Omental fat pad (tissue), 4 donors: ENCODE results near the gene RCSD1. TPM values are rescaled to one million over a fixed set of nuclear protein-coding genes. Genes with fewer than 3 reads are reported as not detected.
A peak's percentile ranks its signal among the peaks of the same experiment; 100 is the strongest.

Experiments used
- ATAC-seq: fragments of 150-250 bp; one replicate; pipeline ENCODE4 v1.9.1; 2016; ENCODE audit warnings: mild to moderate bottlenecking, moderate library complexity; ENCODE audit not compliant: low FRiP score
- DNase-seq: peaks from one replicate; pipeline ENCODE4 v3.0.0-alpha.2; 2019; ENCODE audit warnings: low spot score
- total RNA-seq, 4 donors: library from RNA; depleted of rRNA; stranded (reverse); fragments of >200 nt; gene quantifications; one replicate each; pipeline ENCODE4 v1.1.0, GENCODE V29; 2016
- TF ChIP-seq, protein P1 (sequence below), 3 donors: fragments of 450-650 bp; IDR thresholded peaks; one replicate each; pipeline ENCODE4 v1.5.1; 2016 to 2017; ENCODE audit warnings: antibody characterized with exemption in 3 of 3, mild to moderate bottlenecking in 3 of 3, moderate library complexity in 2 of 3

The RCSD1 gene
- total RNA-seq, 4 donors from 2014 or later, result 11.3 to 37.5 (median 16.2) TPM

DNA sequence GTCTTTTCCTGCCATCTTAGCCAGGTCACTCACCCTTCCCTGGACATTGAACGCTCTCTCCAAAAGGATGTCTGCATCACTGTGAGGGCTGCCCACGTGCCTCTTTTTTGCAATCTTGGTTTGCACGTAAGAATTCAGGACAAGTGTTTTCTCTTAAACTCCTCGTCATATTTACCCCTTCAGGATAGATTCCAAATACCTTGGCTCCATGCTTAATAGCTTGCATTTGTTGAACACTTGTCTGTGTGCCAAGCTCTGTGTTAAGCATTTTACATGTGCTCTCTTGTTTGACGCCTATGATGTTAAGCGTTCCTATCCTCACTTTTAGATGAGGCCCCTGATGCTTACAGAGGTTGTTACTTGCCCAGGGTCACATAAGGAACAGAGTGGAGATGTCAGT is 29.8 kb downstream of the RCSD1 start:
- DNase-seq (no peak), ATAC-seq (no peak)

DNA sequence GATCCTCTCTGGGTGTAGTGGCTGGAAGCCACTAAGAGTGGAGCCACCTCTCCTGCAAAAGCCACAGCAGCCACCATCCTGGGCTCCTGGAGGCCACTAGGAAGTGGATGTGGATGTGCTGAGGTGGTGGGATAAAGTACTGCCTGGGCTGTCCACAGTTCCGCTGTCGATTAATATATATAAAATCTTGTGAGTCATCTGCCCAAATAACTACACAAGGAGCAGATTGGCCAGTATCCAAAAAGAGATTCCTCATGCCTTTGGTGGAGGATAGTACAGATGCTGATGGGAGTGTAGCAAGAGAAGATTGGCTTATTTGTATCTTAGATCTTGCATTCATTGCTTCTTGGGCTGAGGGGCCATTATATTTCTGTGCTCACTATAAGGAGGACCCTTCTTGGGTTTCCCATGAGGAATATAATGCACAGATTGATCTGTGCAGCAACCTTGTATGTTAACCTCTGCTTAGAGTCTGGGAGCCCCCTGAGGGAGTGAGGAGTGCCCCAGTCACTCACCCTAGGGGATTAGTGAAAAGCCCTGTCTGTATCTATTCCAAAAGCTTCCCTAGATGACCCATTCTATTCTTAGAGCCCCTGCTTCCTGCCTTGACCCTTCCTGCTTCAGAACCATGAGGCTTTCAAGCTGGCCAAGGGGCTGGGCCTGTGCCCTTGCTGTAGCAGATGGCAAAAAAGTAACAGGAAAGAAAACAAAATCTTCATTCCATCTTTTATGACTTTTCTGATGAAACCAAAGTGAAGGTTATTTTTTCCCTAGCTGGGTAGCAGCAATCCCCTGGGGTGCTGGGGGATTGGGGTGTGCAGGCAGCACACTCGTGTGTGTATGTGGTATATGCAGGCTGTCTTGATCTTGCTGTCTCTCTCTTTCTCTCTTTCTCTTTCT is 31.7 kb downstream of the RCSD1 start:
- TF ChIP-seq, protein P1, sequence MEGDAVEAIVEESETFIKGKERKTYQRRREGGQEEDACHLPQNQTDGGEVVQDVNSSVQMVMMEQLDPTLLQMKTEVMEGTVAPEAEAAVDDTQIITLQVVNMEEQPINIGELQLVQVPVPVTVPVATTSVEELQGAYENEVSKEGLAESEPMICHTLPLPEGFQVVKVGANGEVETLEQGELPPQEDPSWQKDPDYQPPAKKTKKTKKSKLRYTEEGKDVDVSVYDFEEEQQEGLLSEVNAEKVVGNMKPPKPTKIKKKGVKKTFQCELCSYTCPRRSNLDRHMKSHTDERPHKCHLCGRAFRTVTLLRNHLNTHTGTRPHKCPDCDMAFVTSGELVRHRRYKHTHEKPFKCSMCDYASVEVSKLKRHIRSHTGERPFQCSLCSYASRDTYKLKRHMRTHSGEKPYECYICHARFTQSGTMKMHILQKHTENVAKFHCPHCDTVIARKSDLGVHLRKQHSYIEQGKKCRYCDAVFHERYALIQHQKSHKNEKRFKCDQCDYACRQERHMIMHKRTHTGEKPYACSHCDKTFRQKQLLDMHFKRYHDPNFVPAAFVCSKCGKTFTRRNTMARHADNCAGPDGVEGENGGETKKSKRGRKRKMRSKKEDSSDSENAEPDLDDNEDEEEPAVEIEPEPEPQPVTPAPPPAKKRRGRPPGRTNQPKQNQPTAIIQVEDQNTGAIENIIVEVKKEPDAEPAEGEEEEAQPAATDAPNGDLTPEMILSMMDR (IDR thresholded peaks at IDR 0.05), result no peak
- ATAC-seq (peak; percentile 42), DNase-seq (no peak)

More for the DNA sequence above, 29.8 kb downstream of the RCSD1 start:
- TF ChIP-seq, protein P1 (IDR thresholded peaks at IDR 0.05), result no peak

DNA sequence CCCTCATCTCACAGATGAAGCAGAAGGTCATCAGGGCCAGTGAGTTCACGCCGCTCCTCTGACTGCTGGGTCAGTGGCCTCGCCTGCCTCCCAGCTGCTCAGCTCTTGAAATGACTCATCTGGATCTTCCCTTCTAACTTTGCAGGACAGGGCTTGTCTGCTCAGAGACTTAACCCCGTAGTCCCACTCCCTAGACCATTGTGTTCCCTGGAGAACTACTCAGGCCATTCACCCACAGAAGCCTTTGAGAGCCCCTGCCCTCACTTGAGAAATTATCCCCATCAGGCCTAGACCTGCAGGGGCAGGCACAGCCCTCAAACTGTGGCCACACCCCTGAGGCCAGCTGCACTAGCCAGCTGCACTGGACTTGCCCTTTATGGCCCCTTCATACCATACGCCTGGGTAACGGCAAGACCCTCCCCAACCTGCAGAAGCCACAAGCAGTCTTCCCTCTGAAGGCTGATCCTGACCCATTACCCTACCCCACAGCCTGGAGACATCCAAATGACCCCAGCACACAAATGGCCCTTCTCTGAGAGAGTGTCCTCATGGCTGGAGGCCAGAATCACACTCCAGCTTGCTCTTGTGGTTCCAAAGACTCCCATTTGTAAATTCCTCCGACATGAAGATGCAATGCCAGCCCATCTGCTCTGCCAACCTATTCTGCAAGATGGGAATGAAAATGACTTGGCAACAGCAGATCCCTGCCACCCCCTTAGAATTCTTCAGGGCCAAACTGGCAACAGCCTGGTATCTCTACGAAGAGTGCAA is 33.2 kb downstream of the RCSD1 start:
- DNase-seq (no peak), ATAC-seq (peak; percentile 74)
- TF ChIP-seq, protein P1 (IDR thresholded peaks at IDR 0.05), result no peak

DNA sequence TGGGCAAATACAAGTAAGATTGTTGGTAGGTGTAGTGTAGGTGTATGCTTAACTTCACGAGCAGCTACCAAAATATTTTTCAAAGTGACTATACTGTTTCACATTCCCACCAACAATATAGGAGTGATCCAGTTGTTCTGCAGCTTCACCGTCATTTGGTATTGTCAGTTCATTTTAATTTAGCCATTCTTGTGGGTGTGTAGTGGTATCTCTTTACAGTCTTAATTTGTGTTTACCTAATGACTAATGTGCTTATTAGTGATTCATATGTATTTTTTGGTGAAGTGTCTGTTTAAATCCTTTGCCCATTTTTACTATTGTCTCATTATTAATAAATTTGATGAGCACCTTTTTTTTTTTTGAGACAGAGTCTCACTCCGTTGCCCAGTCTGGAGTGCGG is 35.4 kb downstream of the RCSD1 start:
- ATAC-seq (no peak), DNase-seq (no peak)
- TF ChIP-seq, protein P1 (IDR thresholded peaks at IDR 0.05), result no peak

DNA sequence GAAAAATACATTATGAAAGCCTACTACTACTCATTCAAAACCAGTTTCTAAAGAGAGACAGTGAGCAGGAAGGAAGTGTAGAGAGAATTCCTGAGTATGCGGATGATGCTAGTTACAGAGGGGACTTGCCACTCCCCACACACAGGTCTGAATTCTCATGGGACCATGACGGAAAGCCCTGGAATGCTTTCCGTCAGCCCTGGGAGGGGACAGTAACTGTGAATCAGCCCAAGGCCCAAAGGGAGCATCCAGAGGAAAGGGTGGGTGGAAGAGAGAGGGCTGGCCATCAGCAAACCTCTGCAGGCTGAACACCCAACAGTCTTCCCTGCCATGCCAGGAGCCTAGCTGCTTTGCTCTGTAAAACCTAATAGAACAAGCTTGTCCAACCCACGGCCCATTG is 36.4 kb downstream of the RCSD1 start:
- DNase-seq, result no peak
- ATAC-seq, result no peak
- TF ChIP-seq, protein P1 (IDR thresholded peaks at IDR 0.05), result no peak

DNA sequence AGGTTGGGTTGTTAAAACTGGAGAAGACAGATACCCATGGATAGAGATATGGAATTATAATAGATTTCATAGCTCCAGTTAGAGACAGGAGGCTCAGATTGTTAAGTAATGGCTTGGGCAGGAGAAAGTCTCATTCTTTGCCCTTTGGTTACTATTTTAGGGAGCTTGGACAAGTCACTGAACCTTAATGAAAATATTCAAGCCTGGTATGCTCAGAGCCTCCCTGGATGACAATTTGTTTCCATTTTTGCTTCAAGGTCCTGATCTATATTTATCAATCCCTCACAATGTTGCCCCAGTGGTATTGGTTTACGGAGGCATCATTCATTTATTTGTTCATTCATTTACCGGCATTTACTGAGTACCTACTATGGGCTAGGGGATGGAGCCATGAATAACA is 37.5 kb downstream of the RCSD1 start:
- TF ChIP-seq, protein P1 (IDR thresholded peaks at IDR 0.05), result no peak
- ATAC-seq (no peak), DNase-seq (no peak)
